IPS-18a (cell line): Measurements from ENCODE around the gene QRICH2.

Experiments
- H3K27ac ChIP-seq: one replicate; pipeline ENCODE4 v1.5.1; 2013; ENCODE audit warnings: low read length
- H3K27me3 ChIP-seq: one replicate; pipeline ENCODE4 v1.6.1; 2013; ENCODE audit warnings: mild to moderate bottlenecking, low read length; ENCODE audit not compliant: control insufficient read depth, insufficient read depth
- H3K36me3 ChIP-seq: one replicate; pipeline ENCODE4 v1.6.1; 2013; ENCODE audit warnings: low read depth, low read length; ENCODE audit not compliant: control insufficient read depth
- H3K4me1 ChIP-seq: one replicate; pipeline ENCODE4 v1.6.1; 2013; ENCODE audit warnings: low read depth, low read length; ENCODE audit not compliant: control insufficient read depth
- H3K4me3 ChIP-seq: one replicate; pipeline ENCODE4 v1.5.1; 2013; ENCODE audit warnings: low read length
- H3K9ac ChIP-seq: one replicate; pipeline ENCODE4 v1.6.1; 2013; ENCODE audit warnings: mild to moderate bottlenecking, low read length, moderate library complexity
- H3K9me3 ChIP-seq: one replicate; pipeline ENCODE4 v1.6.1; 2013; ENCODE audit warnings: low read depth, low read length; ENCODE audit not compliant: control insufficient read depth

The QRICH2 gene

GRCh38 chr17:76296186-76296585 is 11.9 kb downstream of the QRICH2 start:
- Histone ChIP-seq H3K4me3 (no peak overlapping the region), H3K9ac (no peak overlapping the region), H3K4me1 (no peaks in the 10 kb centered on the region), H3K27ac (no peak overlapping the region), H3K27me3 (no peaks in the 10 kb centered on the region), H3K9me3 (no peaks in the 10 kb centered on the region), H3K36me3 (no peaks in the 10 kb centered on the region)

DNA sequence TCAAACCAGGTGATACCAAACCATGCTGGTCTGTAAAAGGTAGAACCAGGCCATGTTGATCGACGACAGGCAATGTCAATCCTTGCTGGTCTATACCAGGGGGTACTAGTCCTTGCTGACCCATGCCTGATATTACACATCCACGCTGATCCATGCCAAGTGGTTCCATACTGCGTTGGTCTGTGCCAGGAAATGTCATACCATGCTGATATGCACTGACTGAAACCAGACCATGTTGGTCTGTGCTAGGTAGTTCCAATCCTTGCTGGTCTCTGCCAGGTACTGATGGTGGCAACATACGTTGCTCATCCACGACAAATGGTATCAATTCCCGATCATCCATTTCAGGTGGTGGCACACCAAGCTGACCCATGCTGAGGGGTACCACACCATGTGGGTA is 15.0 kb downstream of the QRICH2 start:
- no peaks in the 10 kb centered on the region for H3K4me1 ChIP-seq
- no peaks in the 10 kb centered on the region for H3K9me3 ChIP-seq
- H3K27me3 ChIP-seq = no peaks in the 10 kb centered on the region
- H3K4me3 ChIP-seq = no peak overlapping the region
- H3K36me3 ChIP-seq = no peaks in the 10 kb centered on the region
- no peak overlapping the region for H3K27ac ChIP-seq
- no peak overlapping the region for H3K9ac ChIP-seq

GRCh38 chr17:76292567-76292966 is 15.5 kb downstream of the QRICH2 start:
- no peaks in the 10 kb centered on the region for H3K4me1 ChIP-seq
- no peaks in the 10 kb centered on the region for H3K36me3 ChIP-seq
- no peak overlapping the region for H3K27ac ChIP-seq

DNA sequence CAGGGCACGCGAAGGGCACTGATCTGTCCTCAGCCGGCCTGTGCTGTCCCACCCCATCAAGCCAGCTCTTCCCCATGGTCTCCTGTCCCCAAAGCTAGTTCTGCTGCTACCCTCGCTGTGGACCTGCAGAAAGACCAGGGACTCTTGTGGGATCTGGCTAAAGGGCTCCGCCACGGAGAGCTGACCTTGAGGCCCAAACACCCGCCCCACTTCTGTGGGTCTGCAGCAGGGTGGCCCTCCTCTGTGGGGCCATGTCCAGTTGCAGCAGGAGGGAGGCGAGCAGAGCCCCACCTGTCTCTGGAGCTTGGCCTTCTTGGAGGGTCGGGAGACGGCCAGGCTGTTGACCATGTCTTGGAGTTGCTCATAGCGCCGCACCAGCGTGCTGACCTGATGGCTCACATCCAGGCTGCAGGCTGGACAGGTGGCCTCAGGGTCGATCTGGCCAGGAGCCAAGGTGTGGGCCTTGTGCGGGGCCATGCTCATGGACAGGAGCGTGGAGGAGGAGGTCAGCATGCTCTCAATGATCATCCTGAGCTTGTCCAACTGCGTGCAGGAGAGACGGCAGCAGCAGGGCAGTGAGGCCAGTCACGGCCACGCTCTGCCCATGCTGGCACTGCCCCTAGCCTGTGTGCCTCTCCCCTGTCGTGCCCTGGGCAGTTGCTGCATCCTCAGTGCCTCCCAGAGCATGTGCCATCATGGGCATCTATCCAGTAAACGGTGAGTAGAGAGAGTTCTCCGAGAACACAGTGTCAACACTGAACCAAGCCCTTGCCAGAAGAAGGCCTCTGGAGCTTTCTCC is 26.3 kb downstream of the QRICH2 start:
- no peaks in the 10 kb centered on the region for H3K36me3 ChIP-seq
- H3K4me3 ChIP-seq = no peak overlapping the region
- H3K4me1 ChIP-seq = no peaks in the 10 kb centered on the region
- no peaks in the 10 kb centered on the region for H3K27me3 ChIP-seq
- no peaks in the 10 kb centered on the region for H3K9me3 ChIP-seq
- H3K9ac ChIP-seq = no peak overlapping the region
- no peak overlapping the region for H3K27ac ChIP-seq

More at GRCh38 chr17:76292567-76292966, 15.5 kb downstream of the QRICH2 start:
- no peaks in the 10 kb centered on the region for H3K9me3 ChIP-seq
- no peak overlapping the region for H3K9ac ChIP-seq
- no peak overlapping the region for H3K4me3 ChIP-seq
- no peaks in the 10 kb centered on the region for H3K27me3 ChIP-seq

DNA sequence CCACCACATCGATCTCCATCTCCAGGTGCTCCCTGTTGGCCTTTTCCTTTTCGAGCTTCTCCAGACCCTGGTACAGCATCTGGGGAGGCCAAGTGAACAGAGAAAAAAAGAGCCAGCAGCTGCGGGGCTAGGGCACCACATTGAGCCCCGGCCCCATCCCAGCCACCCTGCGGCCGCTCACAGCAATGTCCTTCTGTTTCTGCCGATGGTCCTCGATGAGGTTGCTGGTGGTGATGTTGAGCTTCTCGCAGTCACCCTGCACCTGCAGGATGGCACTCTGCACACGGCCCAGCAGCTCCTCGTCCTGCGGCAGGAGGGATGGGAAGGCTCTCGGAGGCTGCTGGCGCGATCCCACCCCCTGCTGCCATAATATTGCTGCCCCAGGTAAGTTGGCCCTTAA is 27.4 kb downstream of the QRICH2 start:
- no peak overlapping the region for H3K27ac ChIP-seq
- H3K27me3 ChIP-seq = no peaks in the 10 kb centered on the region
- no peaks in the 10 kb centered on the region for H3K36me3 ChIP-seq
- no peaks in the 10 kb centered on the region for H3K9me3 ChIP-seq
- no peak overlapping the region for H3K4me3 ChIP-seq
- no peaks in the 10 kb centered on the region for H3K4me1 ChIP-seq
- H3K9ac ChIP-seq = no peak overlapping the region

- no peak overlapping the region for H3K9ac ChIP-seq
- H3K27ac ChIP-seq = no peak overlapping the region
- H3K9me3 ChIP-seq = no peaks in the 10 kb centered on the region
- no peaks in the 10 kb centered on the region for H3K27me3 ChIP-seq
- H3K4me3 ChIP-seq = no peak overlapping the region
- H3K36me3 ChIP-seq = no peaks in the 10 kb centered on the region
- H3K4me1 ChIP-seq = no peaks in the 10 kb centered on the region
These were observed 28.3 kb downstream of the QRICH2 start for GRCh38 chr17:76279742-76280287.

GRCh38 chr17:76278952-76279741 is 28.9 kb downstream of the QRICH2 start:
- Histone ChIP-seq H3K36me3 (no peaks in the 10 kb centered on the region), H3K27me3 (no peaks in the 10 kb centered on the region), H3K9me3 (no peaks in the 10 kb centered on the region), H3K9ac (no peak overlapping the region), H3K4me3 (no peak overlapping the region), H3K4me1 (no peaks in the 10 kb centered on the region), H3K27ac (no peak overlapping the region)

- H3K27ac ChIP-seq = no peak overlapping the region
These were observed 29.7 kb downstream of the QRICH2 start for GRCh38 chr17:76278268-76278908.

GRCh38 chr17:76277300-76278267 is 30.5 kb downstream of the QRICH2 start:
- Histone ChIP-seq H3K36me3 (no peaks in the 10 kb centered on the region), H3K27me3 (no peaks in the 10 kb centered on the region), H3K4me1 (no peaks in the 10 kb centered on the region), H3K27ac (no peak overlapping the region), H3K9ac (no peak overlapping the region), H3K4me3 (no peak overlapping the region), H3K9me3 (no peaks in the 10 kb centered on the region)

More at GRCh38 chr17:76278268-76278908, 29.7 kb downstream of the QRICH2 start:
- Histone ChIP-seq H3K9ac (no peak overlapping the region), H3K4me3 (no peak overlapping the region), H3K4me1 (no peaks in the 10 kb centered on the region), H3K9me3 (no peaks in the 10 kb centered on the region), H3K36me3 (no peaks in the 10 kb centered on the region), H3K27me3 (no peaks in the 10 kb centered on the region)

DNA sequence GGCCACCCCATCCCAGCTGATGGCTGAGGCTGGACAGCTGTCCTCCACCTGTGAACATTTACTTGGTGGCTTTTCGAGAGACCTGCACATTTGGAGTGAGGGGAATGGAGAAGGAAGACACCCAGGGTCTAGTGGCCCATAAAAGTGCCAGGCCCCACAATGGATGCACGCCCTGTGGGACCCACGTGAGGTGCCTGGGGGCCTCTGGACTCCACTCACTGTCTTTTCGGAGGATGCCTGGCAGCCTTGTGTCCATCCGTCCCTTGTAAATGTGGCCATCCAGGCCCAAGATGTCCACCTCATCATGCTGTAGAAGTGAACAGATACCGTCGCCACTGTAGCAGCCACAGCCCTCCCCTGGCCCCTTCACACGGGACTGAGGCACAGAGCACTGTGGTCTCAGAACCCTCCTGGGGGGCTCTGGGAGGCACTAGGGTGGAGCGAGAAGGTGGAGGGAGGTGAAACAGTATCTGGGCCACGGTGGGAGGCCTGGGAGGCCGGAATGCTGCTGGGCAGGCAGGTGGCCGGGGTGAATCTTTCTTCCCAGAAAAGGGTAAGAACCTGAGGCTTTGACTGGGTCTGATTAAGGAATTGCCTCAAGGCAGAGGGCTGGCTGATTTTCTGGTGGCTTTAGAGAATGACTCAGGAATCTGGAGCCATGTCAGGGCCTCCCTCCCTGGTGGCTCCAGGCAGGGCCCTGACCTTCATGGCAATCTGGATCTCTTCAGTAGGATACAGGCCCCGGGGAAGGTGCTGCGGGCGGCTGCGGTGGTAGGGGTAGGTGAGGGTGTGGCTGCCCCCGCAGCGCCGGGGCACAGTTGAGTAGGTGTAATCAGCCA is 31.4 kb downstream of the QRICH2 start:
- H3K27me3 ChIP-seq = no peaks in the 10 kb centered on the region
- H3K4me1 ChIP-seq = peaks cover 3% of the 10 kb centered on the region
- no peak overlapping the region for H3K9ac ChIP-seq
- H3K4me3 ChIP-seq = no peak overlapping the region
- no peaks in the 10 kb centered on the region for H3K36me3 ChIP-seq
- no peaks in the 10 kb centered on the region for H3K9me3 ChIP-seq
- no peak overlapping the region for H3K27ac ChIP-seq
